Omental fat pad (tissue), 4 donors: ENCODE data around the gene CP. TPM values are rescaled to one million over a fixed set of nuclear protein-coding genes. Genes with fewer than 3 reads are reported as not detected.
"Not testable (repeated sequence)": the region's sequence is repeated elsewhere in the genome, so short reads cannot be mapped to it uniquely, and the experiment has no call there.

Experiments
- ATAC-seq: fragments of 150-250 bp; one replicate; pipeline ENCODE4 v1.9.1; 2016; ENCODE audit warnings: mild to moderate bottlenecking, moderate library complexity; ENCODE audit not compliant: low FRiP score
- DNase-seq: peaks from one replicate; pipeline ENCODE4 v3.0.0-alpha.2; 2019; ENCODE audit warnings: low spot score
- total RNA-seq, 4 donors: library from RNA; depleted of rRNA; stranded (reverse); fragments of >200 nt; gene quantifications; one replicate each; pipeline ENCODE4 v1.1.0, GENCODE V29; 2016
- TF ChIP-seq, protein P1 (sequence below), 3 donors: fragments of 450-650 bp; IDR thresholded peaks; one replicate each; pipeline ENCODE4 v1.5.1; 2016 to 2017; ENCODE audit warnings: antibody characterized with exemption in 3 of 3, mild to moderate bottlenecking in 3 of 3, moderate library complexity in 2 of 3

Gene CP
- total RNA-seq, 4 donors from 2014 or later: 0.95 to 24.3 (median 9.3) TPM

DNA sequence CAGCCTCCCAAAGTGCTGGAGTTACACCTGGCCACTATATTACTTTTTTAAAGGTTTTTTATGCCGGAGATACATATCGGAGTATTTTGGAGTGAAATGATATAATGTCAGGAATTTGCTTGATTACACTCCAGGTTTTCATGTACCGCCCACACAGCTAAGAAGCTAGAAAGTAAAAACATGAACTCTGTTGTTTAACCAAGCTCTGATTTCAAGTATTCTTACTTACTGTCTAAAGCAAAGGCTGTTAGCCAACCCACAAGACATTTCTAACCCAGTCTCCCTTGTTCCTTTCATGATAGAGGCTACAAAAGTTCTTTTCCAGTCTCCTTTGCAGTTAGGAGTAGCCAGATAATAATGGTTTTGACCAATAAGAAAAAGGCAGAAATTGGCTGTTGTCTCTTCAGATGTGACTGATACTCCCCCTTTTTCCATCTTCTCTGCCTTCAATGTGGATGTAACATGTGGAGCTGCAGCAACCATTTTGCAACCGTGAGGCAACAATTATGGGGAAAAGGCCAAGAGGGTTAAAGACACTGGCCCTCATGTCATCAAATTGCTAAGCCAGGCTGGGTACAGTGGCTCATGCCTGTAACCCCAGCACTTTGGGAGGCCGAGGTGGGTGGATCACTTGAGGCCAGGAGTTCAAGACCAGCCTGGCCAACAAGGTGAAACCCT lies 6.1 kb upstream of the CP start:
- no peak for ATAC-seq
- TF ChIP-seq, protein P1, sequence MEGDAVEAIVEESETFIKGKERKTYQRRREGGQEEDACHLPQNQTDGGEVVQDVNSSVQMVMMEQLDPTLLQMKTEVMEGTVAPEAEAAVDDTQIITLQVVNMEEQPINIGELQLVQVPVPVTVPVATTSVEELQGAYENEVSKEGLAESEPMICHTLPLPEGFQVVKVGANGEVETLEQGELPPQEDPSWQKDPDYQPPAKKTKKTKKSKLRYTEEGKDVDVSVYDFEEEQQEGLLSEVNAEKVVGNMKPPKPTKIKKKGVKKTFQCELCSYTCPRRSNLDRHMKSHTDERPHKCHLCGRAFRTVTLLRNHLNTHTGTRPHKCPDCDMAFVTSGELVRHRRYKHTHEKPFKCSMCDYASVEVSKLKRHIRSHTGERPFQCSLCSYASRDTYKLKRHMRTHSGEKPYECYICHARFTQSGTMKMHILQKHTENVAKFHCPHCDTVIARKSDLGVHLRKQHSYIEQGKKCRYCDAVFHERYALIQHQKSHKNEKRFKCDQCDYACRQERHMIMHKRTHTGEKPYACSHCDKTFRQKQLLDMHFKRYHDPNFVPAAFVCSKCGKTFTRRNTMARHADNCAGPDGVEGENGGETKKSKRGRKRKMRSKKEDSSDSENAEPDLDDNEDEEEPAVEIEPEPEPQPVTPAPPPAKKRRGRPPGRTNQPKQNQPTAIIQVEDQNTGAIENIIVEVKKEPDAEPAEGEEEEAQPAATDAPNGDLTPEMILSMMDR (IDR thresholded peaks at IDR 0.05): no peak
- DNase-seq: no peak

DNA sequence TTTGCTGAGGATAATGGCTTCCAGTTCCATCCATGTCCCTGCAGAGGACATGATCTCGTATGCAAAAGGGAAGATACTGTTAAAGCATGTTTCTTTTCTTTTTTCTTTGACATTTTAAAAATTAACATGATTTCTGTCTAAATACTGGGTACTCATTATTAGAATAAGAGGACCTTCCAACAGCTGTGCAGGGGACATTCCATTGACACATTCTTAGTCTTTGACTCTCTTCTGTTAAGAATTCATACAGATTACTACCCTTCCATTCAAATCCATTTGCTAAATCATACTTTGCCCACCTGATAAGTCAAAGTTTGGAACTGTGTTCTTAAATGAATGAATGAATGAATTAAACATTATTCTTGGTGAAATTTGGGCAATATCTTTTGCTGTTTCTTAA lies 5.1 kb upstream of the CP start:
- TF ChIP-seq, protein P1 (IDR thresholded peaks at IDR 0.05): no peak
- DNase-seq (no peak), ATAC-seq (no peak)

- DNase-seq (no peak), ATAC-seq (peak; percentile 98)
- TF ChIP-seq, protein P1 (IDR thresholded peaks at IDR 0.05): no peak
Observed at GRCh38 chr3:149224736-149225594, 3.3 kb upstream of the CP start.

DNA sequence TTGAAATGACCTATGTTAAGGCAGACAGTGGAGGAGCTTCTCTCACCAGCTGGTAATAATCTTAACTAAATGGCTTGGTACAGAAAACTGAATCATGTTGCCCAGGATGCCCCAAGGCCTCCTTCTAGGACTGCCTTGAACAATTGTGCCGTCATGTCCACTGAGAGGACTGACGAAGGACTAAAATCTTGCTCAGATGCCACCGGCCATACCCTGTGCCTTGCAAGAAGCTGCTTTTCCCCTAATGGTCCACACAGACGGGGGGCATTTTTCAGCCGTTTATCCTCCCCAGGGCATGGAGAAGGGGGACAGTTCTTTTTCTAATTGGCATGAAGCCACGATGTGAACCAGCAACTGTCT lies 1.8 kb upstream of the CP start:
- DNase-seq (no peak), ATAC-seq (no peak)
- TF ChIP-seq, protein P1 (IDR thresholded peaks at IDR 0.05): no peak

DNA sequence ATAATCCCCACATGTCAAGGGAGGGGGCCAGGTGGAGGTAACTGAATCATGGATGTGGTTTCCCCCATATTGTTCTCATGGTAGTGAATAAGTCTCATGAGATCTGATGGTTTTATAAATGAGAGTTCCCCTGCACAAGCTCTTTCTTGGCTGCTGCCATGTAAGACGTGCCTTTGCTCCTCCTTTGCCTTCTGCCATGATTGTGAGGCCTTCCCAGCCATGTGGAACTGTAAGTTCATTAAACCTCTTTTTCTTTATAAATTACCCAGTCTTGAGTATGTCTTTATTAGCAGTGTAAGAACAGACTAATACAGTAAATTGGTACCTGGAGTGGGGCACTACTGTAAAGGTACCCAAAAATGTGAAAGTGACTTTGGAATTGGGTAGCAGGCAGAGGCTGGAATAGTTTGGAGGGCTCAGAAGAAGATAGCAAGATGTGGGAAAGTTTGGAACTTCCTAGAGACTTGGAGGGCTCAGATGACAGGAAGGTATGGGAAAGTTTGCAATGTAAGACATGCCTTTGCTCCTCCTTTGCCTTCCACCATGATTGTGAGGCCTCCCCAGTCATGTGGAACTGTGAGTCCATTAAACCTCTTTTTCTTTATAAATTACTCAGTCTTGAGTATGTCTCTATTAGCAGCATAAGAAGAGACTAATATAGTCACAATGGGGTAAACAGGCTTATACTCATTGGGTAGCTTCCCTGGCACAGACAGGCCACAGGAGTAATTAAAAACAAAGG lies 2.1 kb downstream of the CP start:
- DNase-seq, ATAC-seq: not testable (repeated sequence)

- TF ChIP-seq, protein P1 (IDR thresholded peaks at IDR 0.05): no peak
- DNase-seq (no peak), ATAC-seq (no peak)
Observed at GRCh38 chr3:149217347-149217746, 4.3 kb downstream of the CP start.

DNA sequence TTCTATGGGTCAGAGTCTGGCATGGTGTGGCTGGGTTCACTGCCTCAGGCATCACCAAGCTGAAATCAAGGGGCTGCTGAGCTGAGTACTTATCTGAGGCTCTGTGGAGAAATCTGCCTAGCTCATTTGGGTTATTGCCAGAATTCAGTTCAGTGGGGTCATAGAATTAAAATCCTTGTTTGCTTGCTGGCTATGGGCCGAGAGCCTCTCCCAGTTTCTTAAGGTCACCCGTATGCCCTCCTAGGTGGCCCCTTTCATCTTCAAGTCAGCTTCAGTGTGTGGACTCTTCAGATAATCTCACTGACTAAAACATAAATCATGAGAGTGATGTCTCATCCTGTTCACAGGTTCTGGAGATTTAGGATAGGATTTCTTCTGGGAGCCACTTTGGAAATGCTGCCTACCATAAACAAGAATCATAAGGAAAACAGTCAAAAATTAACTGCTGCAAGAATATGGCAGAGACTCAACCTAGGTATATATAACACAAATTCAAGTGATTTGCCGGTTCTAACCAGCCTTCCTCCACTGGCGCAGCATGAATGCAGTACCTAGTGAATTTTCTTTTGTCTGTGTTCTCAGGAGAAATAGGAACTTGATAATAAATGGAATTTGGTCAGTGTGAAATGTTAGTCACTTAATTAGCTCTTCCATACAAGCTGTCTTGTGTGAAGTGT lies 5.3 kb downstream of the CP start:
- DNase-seq: no peak
- ATAC-seq: peak; percentile 51
- TF ChIP-seq, protein P1 (IDR thresholded peaks at IDR 0.05): no peak
